Measurements from ENCODE around the gene KLHL13. TPM values are rescaled to one million over a fixed set of nuclear protein-coding genes. Genes with fewer than 3 reads are reported as not detected.

KLHL13 gene
- total and polyA plus RNA-seq, 10 of the 15 experiments (the other 5 are each of a cell fraction or from before 2014, with no cell fraction given) = 8.2 to 34.1 (median 13.8) TPM

- Histone ChIP-seq H2AFZ (ENCODE audit: control insufficient read depth, low read depth, low read length) (no peak overlapping the region), H3K27ac (ENCODE audit: control insufficient read depth, insufficient read depth) (no peak overlapping the region), H3K36me3 (ENCODE audit: control insufficient read depth in 2 of 2, insufficient read depth in 2 of 2, low read length in 1 of 2) (no peaks in the 10 kb centered on the region), H3K9ac (ENCODE audit: control insufficient read depth, insufficient read depth, low read length) (no peak overlapping the region), H3K9me3 (replicated peaks; ENCODE audit: control insufficient read depth, insufficient read depth, low read length) (no peaks in the 10 kb centered on the region), H3K4me2 (ENCODE audit: control insufficient read depth, insufficient read depth) (no peak overlapping the region), H3K4me3 (no peak overlapping the region), H4K20me1 (ENCODE audit: control insufficient read depth, insufficient read depth) (no peaks in the 10 kb centered on the region), H3K4me1 (ENCODE audit: control insufficient read depth, insufficient read depth, low read length) (no peaks in the 10 kb centered on the region), H3K27me3 (replicated peaks in 1 of 2; ENCODE audit: control insufficient read depth in 2 of 2, insufficient read depth in 2 of 2, low read length in 1 of 2) (no peaks in the 10 kb centered on the region), H3K79me2 (ENCODE audit: control insufficient read depth, insufficient read depth, low read length) (no peaks in the 10 kb centered on the region)
- in situ Hi-C loops (cut with MboI) = no loop called here
- CTCF ChIA-PET = no interaction called here
- RAD21 ChIA-PET (ENCODE audit: unreplicated experiment) = no interaction called here
- no peak for DNase-seq (ENCODE audit: low read depth, low spot score)
- POLR2A ChIA-PET = interaction anchor here (0.5 kb wide), 1 partner anchor 610 kb away, joined by 3 read pairs; no protein-coding TSS in a partner anchor
- no peak for TF ChIP-seq NR2C1 (IDR thresholded peaks at IDR 0.05)
- TF ChIP-seq NFYA (IDR thresholded peaks at IDR 0.05; ENCODE audit: borderline replicate concordance, low read depth, low read length) = no peak
- no peak for TF ChIP-seq FOXM1 (IDR thresholded peaks at IDR 0.05; ENCODE audit: low read depth, low read length)
- no peak for TF ChIP-seq TCF7 (IDR thresholded peaks at IDR 0.05; ENCODE audit: borderline replicate concordance)
- no peak for TF ChIP-seq IRF5 (IDR thresholded peaks at IDR 0.05; ENCODE audit: borderline replicate concordance)
- no peak for TF ChIP-seq ZSCAN29 (IDR thresholded peaks at IDR 0.05)
- TF ChIP-seq TAF1 (IDR thresholded peaks at IDR 0.05; ENCODE audit: borderline replicate concordance, low read depth, low read length) = no peak
- no peak for TF ChIP-seq YY1 (IDR thresholded peaks at IDR 0.05; ENCODE audit: low read depth, low read length)
- TF ChIP-seq CHD1 (IDR thresholded peaks at IDR 0.05; ENCODE audit: low read depth, low read length) = no peak
- TF ChIP-seq ZNF217 (IDR thresholded peaks at IDR 0.05) = no peak
- intact Hi-C loops (cut with micrococcal nuclease; ENCODE audit: unreplicated experiment) = no loop called here
- SMC1A ChIA-PET (ENCODE audit: uncharacterized antibody, unreplicated experiment) = interaction anchor here (0.9 kb wide), 1 partner anchor 10 kb away, joined by 3 read pairs; no protein-coding TSS in a partner anchor
- FAIRE-seq = no peak
- BruUV-seq (replicated peaks) = no TSS peak
- 0% methylated on average over 1 of the region's 1 CpG for WGBS (ENCODE audit: insufficient coverage, insufficient replicate concordance, low lambda C conversion rate, missing lambda C conversion rate)
- ATAC-seq = no peak
Observed at GRCh38 chrX:118074196-118074595, 42.4 kb downstream of the KLHL13 start.

Data from GM12878 (cell line).